GM19099 (cell line): ENCODE data around the gene AMER3.

Experiments used
- POLR2A ChIP-seq: IDR thresholded peaks from 3 replicates; pipeline ENCODE4 v1.6.1; 2011; ENCODE audit warnings: low read depth; ENCODE audit not compliant: insufficient read length; ENCODE audit errors: extremely low read depth

AMER3 gene

GRCh38 chr2:130744287-130745117 lies 10.8 kb upstream of the AMER3 start:
- no peak for TF ChIP-seq POLR2A

- no peak for TF ChIP-seq POLR2A
These were observed 6.3 kb upstream of the AMER3 start for GRCh38 chr2:130749078-130749477.

GRCh38 chr2:130749641-130750040 lies 5.7 kb upstream of the AMER3 start:
- TF ChIP-seq POLR2A = no peak

GRCh38 chr2:130754811-130755210 lies 529 bp upstream of the AMER3 start:
- no peak for TF ChIP-seq POLR2A

GRCh38 chr2:130756053-130756873 lies 923 bp downstream of the AMER3 start:
- TF ChIP-seq POLR2A = no peak

GRCh38 chr2:130756874-130757668 lies 1.7 kb downstream of the AMER3 start:
- no peak for TF ChIP-seq POLR2A

GRCh38 chr2:130759906-130760753 lies 4.8 kb downstream of the AMER3 start:
- no peak for TF ChIP-seq POLR2A

GRCh38 chr2:130760754-130761751 lies 5.7 kb downstream of the AMER3 start:
- TF ChIP-seq POLR2A = no peak

- no peak for TF ChIP-seq POLR2A
These were observed 6.9 kb downstream of the AMER3 start for GRCh38 chr2:130762031-130762909.

- no peak for TF ChIP-seq POLR2A
These were observed 7.6 kb downstream of the AMER3 start for GRCh38 chr2:130762910-130763385.

- no peak for TF ChIP-seq POLR2A
These were observed 8.1 kb downstream of the AMER3 start for GRCh38 chr2:130763405-130763804.
